DOHH2 (cell line): Measurements from ENCODE around the gene NINJ1.

ENCODE experiments used
- H3F3A ChIP-seq: fragments of 200-600 bp; sonication (generic), shearing (Covaris generic); 2 replicates; pipeline ENCODE4 v1.6.0; 2016; ENCODE audit warnings: antibody characterized with exemption, mild to moderate bottlenecking; ENCODE audit not compliant: control insufficient read depth, insufficient read depth
- H3K27ac ChIP-seq: fragments of 200-600 bp; sonication (generic); 2 replicates; pipeline ENCODE4 v1.5.1; 2014; ENCODE audit warnings: low read depth, mild to moderate bottlenecking, low read length, moderate library complexity
- H3K27me3 ChIP-seq: fragments of 200-600 bp; sonication (generic); 2 replicates; pipeline ENCODE4 v1.6.1; 2014; ENCODE audit warnings: mild to moderate bottlenecking, low read length, mixed read lengths; ENCODE audit not compliant: control insufficient read depth
- H3K36me3 ChIP-seq: fragments of 200-600 bp; sonication (generic); 2 replicates; pipeline ENCODE4 v1.6.1; 2014; ENCODE audit warnings: mild to moderate bottlenecking, low read length, moderate library complexity, mixed read lengths; ENCODE audit not compliant: control insufficient read depth
- H3K4me1 ChIP-seq: fragments of 200-600 bp; sonication (generic); 2 replicates; pipeline ENCODE4 v1.6.1; 2014; ENCODE audit warnings: mild to moderate bottlenecking, low read length, mixed read lengths; ENCODE audit not compliant: control insufficient read depth
- H3K4me2 ChIP-seq: fragments of 200-600 bp; sonication (generic); 2 replicates; pipeline ENCODE4 v1.6.0; 2014; ENCODE audit warnings: mild to moderate bottlenecking, low read length, moderate library complexity
- H3K4me3 ChIP-seq: fragments of 200-600 bp; sonication (generic); 2 replicates; pipeline ENCODE4 v1.5.1; 2014; ENCODE audit warnings: mild to moderate bottlenecking, low read length, mixed read lengths
- H3K79me2 ChIP-seq: fragments of 200-600 bp; sonication (generic); 2 replicates; pipeline ENCODE4 v1.6.1; 2014; ENCODE audit warnings: mild to moderate bottlenecking, low read length, mixed read lengths; ENCODE audit not compliant: control insufficient read depth
- H3K9me2 ChIP-seq: fragments of 200-600 bp; sonication (generic); replicated peaks from 2 replicates; pipeline ENCODE4 v1.6.1; 2014; ENCODE audit warnings: mild to moderate bottlenecking, low read length, mixed read lengths; ENCODE audit not compliant: control insufficient read depth
- H3K9me3 ChIP-seq: fragments of 200-600 bp; sonication (generic); 2 replicates; pipeline ENCODE4 v1.6.1; 2014; ENCODE audit warnings: antibody characterized with exemption, low read length, mixed read lengths; ENCODE audit not compliant: control insufficient read depth, insufficient read depth
- H4K20me1 ChIP-seq: fragments of 200-600 bp; sonication (generic); 2 replicates; pipeline ENCODE4 v1.6.0; 2014; ENCODE audit warnings: low read depth, mild to moderate bottlenecking, antibody characterized with exemption, low read length, moderate library complexity; ENCODE audit not compliant: control insufficient read depth, insufficient read depth
- EZH2phosphoT487 ChIP-seq: fragments of 200-600 bp; sonication (generic); IDR thresholded peaks from 2 replicates; pipeline ENCODE4 v1.6.1; 2017; ENCODE audit warnings: borderline replicate concordance, mild to moderate bottlenecking, antibody characterized with exemption, low read length, moderate library complexity, mixed read lengths
- TF ChIP-seq, protein P1 (sequence below): fragments of 200-600 bp; sonication (generic); IDR thresholded peaks from one replicate; pipeline ENCODE4 v1.5.1; 2014; ENCODE audit warnings: antibody characterized with exemption, mild to moderate bottlenecking, low read depth, low read length; ENCODE audit not compliant: poor library complexity, severe bottlenecking

NINJ1 gene

GRCh38 chr9:93121316-93122241 lies 12.5 kb downstream of the NINJ1 start:
- no peak overlapping the region for H3K4me3 ChIP-seq

GRCh38 chr9:93120846-93121315 lies 13.2 kb downstream of the NINJ1 start:
- H3K27me3 ChIP-seq: no peaks in the 10 kb centered on the region
- H3F3A ChIP-seq: peaks cover 10% of the 10 kb centered on the region; the same call in 1 of the 2 replicates
- H3K27ac ChIP-seq: peak overlapping the region; percentile 86
- no peaks in the 10 kb centered on the region for H4K20me1 ChIP-seq
- H3K4me1 ChIP-seq: peaks cover 25% of the 10 kb centered on the region
- no peaks in the 10 kb centered on the region for H3K9me3 ChIP-seq
- no peaks in the 10 kb centered on the region; the same call in 1 of the 2 replicates for H3K36me3 ChIP-seq
- no peak for TF ChIP-seq EZH2phosphoT487
- TF ChIP-seq, protein P1, sequence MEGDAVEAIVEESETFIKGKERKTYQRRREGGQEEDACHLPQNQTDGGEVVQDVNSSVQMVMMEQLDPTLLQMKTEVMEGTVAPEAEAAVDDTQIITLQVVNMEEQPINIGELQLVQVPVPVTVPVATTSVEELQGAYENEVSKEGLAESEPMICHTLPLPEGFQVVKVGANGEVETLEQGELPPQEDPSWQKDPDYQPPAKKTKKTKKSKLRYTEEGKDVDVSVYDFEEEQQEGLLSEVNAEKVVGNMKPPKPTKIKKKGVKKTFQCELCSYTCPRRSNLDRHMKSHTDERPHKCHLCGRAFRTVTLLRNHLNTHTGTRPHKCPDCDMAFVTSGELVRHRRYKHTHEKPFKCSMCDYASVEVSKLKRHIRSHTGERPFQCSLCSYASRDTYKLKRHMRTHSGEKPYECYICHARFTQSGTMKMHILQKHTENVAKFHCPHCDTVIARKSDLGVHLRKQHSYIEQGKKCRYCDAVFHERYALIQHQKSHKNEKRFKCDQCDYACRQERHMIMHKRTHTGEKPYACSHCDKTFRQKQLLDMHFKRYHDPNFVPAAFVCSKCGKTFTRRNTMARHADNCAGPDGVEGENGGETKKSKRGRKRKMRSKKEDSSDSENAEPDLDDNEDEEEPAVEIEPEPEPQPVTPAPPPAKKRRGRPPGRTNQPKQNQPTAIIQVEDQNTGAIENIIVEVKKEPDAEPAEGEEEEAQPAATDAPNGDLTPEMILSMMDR: no peak
- H3K9me2 ChIP-seq: no peaks in the 10 kb centered on the region
- peak overlapping the region; percentile 88 for H3K4me2 ChIP-seq
- no peaks in the 10 kb centered on the region for H3K79me2 ChIP-seq
- H3K4me3 ChIP-seq: peak overlapping the region; percentile 67

More at GRCh38 chr9:93121316-93122241, 12.5 kb downstream of the NINJ1 start:
- Histone ChIP-seq H3K9me2 (no peaks in the 10 kb centered on the region), H3K9me3 (no peaks in the 10 kb centered on the region), H3K27ac (no peak overlapping the region), H3F3A (peaks cover 10% of the 10 kb centered on the region; the same call in 1 of the 2 replicates), H3K27me3 (no peaks in the 10 kb centered on the region), H3K79me2 (no peaks in the 10 kb centered on the region), H3K4me2 (no peak overlapping the region), H4K20me1 (no peaks in the 10 kb centered on the region), H3K4me1 (peaks cover 25% of the 10 kb centered on the region), H3K36me3 (no peaks in the 10 kb centered on the region; the same call in 1 of the 2 replicates)
- TF ChIP-seq, protein P1: no peak
- no peak for TF ChIP-seq EZH2phosphoT487

- H3K4me3 ChIP-seq: peak overlapping the region; percentile 67
- H3K4me2 ChIP-seq: peak overlapping the region; percentile 88
- H3K27me3 ChIP-seq: no peaks in the 10 kb centered on the region
- H3K9me2 ChIP-seq: no peaks in the 10 kb centered on the region
- H3F3A ChIP-seq: peaks cover 10% of the 10 kb centered on the region; the same call in 1 of the 2 replicates
- no peaks in the 10 kb centered on the region for H3K79me2 ChIP-seq
- H3K9me3 ChIP-seq: no peaks in the 10 kb centered on the region
- no peaks in the 10 kb centered on the region for H4K20me1 ChIP-seq
- TF ChIP-seq EZH2phosphoT487: no peak
- TF ChIP-seq, protein P1: peak; percentile 48
- peaks cover 25% of the 10 kb centered on the region for H3K4me1 ChIP-seq
- peak overlapping the region; percentile 86 for H3K27ac ChIP-seq
- no peaks in the 10 kb centered on the region; the same call in 1 of the 2 replicates for H3K36me3 ChIP-seq
Observed at GRCh38 chr9:93119953-93120845, 13.9 kb downstream of the NINJ1 start.
